ENCODE data around the gene SNX24.
"Not testable (repeated sequence)": the region's sequence is repeated elsewhere in the genome, so short reads cannot be mapped to it uniquely, and the experiment has no call there.

The SNX24 gene

DNA sequence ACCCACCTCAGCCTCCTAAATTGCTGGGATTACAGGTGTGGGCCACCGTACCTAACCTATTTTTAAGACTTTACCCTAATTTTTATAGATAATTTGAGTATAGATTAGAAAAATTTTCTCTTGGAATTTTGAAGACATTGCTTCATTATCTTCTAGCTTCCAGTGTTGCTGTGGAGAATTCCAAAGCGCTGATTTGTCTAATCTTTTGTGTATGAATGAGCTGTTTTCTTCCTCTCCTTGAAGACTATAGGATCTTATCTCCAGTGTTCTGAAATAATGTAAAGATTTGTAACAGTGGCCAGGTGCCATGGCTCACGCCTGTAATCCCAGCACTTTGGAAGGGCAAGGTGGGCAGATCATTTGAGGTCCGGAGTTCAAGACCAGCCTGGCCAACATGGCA is 5.7 kb upstream of the SNX24 start:
- Histone ChIP-seq H3K27me3 (peaks cover 0 to 17% (median 13%) of the 10 kb centered on the region in 11 experiments; a peak in 11 of 22 replicates), H3K4me2 (peak overlapping the region in 7 of 11 experiments; percentile 1 to 63 (median 35); a peak in 10 of 22 replicates)
- no peak for TF ChIP-seq Cebpa-rat (IDR thresholded peaks at IDR 0.05)

DNA sequence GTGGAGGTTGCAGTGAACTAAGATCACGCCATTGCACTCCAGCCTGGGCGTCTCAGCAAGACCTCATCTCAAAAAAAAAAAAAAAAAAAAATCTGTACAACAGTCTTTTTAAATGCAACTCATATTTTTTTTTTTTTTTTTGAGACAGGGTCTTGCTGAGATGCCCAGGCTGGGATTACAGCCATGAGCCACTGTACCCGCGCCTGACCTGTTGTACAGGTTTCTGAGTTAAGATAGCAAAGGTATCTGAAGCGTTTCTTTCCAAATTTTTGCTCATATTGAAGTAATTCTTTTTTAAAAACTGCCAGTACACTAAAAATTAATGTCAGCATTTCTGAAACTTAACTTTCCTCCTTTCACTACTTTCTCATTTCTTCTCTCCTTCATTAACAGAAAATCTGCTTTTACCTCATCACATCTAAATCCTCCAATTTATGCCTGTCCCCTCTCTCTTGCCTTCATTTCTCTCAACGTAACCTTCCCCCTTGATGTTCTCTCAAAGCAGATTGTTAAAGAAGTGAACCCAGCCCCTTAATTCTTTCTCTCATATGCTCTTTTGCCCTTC is 3.3 kb upstream of the SNX24 start:
- peaks cover 0 to 7% (median 0%) of the 10 kb centered on the region in 11 experiments; a peak in 2 of 22 replicates for H3K36me3 ChIP-seq
- peaks cover 0 to 37% (median 31%) of the 10 kb centered on the region in 11 experiments; a peak in 12 of 22 replicates for H3K27me3 ChIP-seq
- H3K9ac ChIP-seq = no peak overlapping the region
- no peaks in the 10 kb centered on the region; a peak in 3 of 22 replicates for H4K20me1 ChIP-seq
- peaks cover 0 to 6% (median 0%) of the 10 kb centered on the region in 11 experiments; a peak in 4 of 22 replicates for H3K9me3 ChIP-seq (replicated peaks in 1 of 11)
- peaks cover 15 to 80% (median 25%) of the 10 kb centered on the region in 10 experiments; a peak in 19 of 20 replicates for H3K4me1 ChIP-seq
- TF ChIP-seq Cebpa-rat (IDR thresholded peaks at IDR 0.05) = no peak
- H3K27ac ChIP-seq = no peak overlapping the region
- peak overlapping the region in 2 of 11 experiments; percentile 15 to 41; a peak in 3 of 22 replicates for H3K4me2 ChIP-seq
- H3K4me3 ChIP-seq = no peak overlapping the region

More for the DNA sequence above, 5.7 kb upstream of the SNX24 start:
- Histone ChIP-seq H3K9ac (no peak overlapping the region), H3K27ac (no peak overlapping the region), H3K9me3 (replicated peaks in 1 of 11) (peaks cover 0 to 6% (median 0%) of the 10 kb centered on the region in 11 experiments; a peak in 4 of 22 replicates), H4K20me1 (peaks cover 0 to 10% (median 0%) of the 10 kb centered on the region in 11 experiments; a peak in 4 of 22 replicates), H3K4me3 (no peak overlapping the region), H3K36me3 (peaks cover 0 to 18% (median 0%) of the 10 kb centered on the region in 11 experiments; a peak in 3 of 22 replicates), H3K4me1 (peaks cover 13 to 76% (median 23%) of the 10 kb centered on the region in 10 experiments; a peak in 19 of 20 replicates)

DNA sequence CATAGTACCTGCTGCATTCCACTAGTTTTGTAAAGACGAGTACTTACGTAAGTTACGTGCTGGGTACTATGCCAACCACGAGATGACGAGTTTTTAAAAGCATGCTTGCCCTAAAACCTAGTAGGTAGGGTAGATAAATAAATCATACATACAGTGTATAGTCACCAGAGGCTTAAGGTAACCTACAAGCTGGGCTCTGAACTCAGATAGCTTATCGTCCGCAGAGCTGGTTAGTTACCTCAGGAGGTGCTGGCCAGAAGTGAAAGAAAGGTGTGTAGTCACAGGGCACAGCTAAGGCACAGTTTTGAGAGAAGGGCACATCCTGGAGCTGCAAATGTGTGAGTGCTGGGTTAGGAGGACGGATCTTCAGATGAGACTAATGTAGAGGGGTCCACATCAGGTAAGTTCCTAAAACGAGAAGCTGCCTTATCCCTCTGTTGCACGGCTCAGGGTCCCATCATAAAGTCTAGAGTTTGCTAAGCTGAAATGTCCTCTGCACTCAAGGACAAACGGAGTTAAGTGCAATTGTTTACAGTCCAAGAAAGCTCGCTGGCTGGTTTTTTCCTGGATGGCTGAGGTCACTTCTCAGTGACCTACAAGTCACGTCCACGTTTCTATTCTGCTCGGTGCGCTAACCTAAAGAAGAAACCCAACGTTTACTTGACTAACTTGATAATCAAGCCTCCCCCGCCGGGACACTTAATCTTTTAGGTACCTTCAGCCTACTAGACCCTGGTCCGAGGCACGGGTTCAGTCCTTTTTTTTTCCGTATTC is 1.1 kb upstream of the SNX24 start:
- peaks cover 0 to 6% (median 0%) of the 10 kb centered on the region in 11 experiments; a peak in 4 of 22 replicates for H3K9me3 ChIP-seq (replicated peaks in 1 of 11)
- H3K36me3 ChIP-seq = peaks cover 0 to 7% (median 0%) of the 10 kb centered on the region in 11 experiments; a peak in 2 of 22 replicates
- no peak for TF ChIP-seq Cebpa-rat (IDR thresholded peaks at IDR 0.05)
- H3K27ac ChIP-seq = peak overlapping the region in 10 of 11 experiments; percentile 73 to 91 (median 77); a peak in 17 of 22 replicates
- H3K4me1 ChIP-seq = peaks cover 15 to 80% (median 25%) of the 10 kb centered on the region in 10 experiments; a peak in 19 of 20 replicates
- H3K4me3 ChIP-seq = peak overlapping the region; percentile 75 to 88 (median 83)
- H4K20me1 ChIP-seq = no peaks in the 10 kb centered on the region; a peak in 3 of 22 replicates
- H3K9ac ChIP-seq = peak overlapping the region; percentile 76 to 92 (median 84)
- peak overlapping the region; percentile 84 to 95 (median 90) for H3K4me2 ChIP-seq
- peaks cover 0 to 37% (median 31%) of the 10 kb centered on the region in 11 experiments; a peak in 12 of 22 replicates for H3K27me3 ChIP-seq

DNA sequence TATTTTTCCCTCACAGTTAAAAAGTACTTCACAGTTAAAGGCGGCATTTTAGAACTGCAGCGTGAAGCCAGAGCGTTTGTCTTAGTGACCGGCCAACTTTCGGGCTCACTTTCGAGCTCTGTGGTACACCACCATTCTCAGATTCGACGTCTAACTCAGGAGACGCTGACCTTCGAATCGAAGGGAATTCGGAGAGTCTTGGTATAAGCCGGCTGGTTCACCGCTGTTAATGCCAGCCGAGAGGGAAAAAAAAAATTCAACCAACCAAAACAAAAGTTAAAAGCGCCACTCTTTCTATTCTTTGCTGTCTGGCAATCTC is 544 bp upstream of the SNX24 start:
- TF ChIP-seq Cebpa-rat (IDR thresholded peaks at IDR 0.05) = no peak
- H3K4me3 ChIP-seq = peak overlapping the region; percentile 75 to 88 (median 83)
- H3K9me3 ChIP-seq (replicated peaks in 1 of 11) = peaks cover 0 to 3% (median 0%) of the 10 kb centered on the region in 11 experiments; a peak in 4 of 22 replicates
- H3K9ac ChIP-seq = peak overlapping the region; percentile 76 to 92 (median 84)
- H3K4me2 ChIP-seq = peak overlapping the region; percentile 84 to 95 (median 90)
- H4K20me1 ChIP-seq = no peaks in the 10 kb centered on the region; a peak in 3 of 22 replicates
- H3K27me3 ChIP-seq = peaks cover 0 to 37% (median 31%) of the 10 kb centered on the region in 11 experiments; a peak in 12 of 22 replicates
- peaks cover 0 to 7% (median 0%) of the 10 kb centered on the region in 11 experiments; a peak in 2 of 22 replicates for H3K36me3 ChIP-seq
- peaks cover 17 to 80% (median 27%) of the 10 kb centered on the region in 10 experiments; a peak in 19 of 20 replicates for H3K4me1 ChIP-seq
- H3K27ac ChIP-seq = peak overlapping the region; percentile 73 to 91 (median 77)

- H3K9ac ChIP-seq = peak overlapping the region; percentile 76 to 92 (median 84)
- no peak for TF ChIP-seq Cebpa-rat (IDR thresholded peaks at IDR 0.05)
- H3K9me3 ChIP-seq (replicated peaks in 1 of 11) = peaks cover 0 to 11% (median 0%) of the 10 kb centered on the region in 11 experiments; a peak in 6 of 22 replicates
- H3K27me3 ChIP-seq = peaks cover 0 to 37% (median 31%) of the 10 kb centered on the region in 11 experiments; a peak in 12 of 22 replicates
- peaks cover 0 to 15% (median 0%) of the 10 kb centered on the region in 11 experiments; a peak in 3 of 22 replicates for H3K36me3 ChIP-seq
- H3K27ac ChIP-seq = peak overlapping the region; percentile 73 to 91 (median 77); a peak in 17 of 22 replicates
- H3K4me3 ChIP-seq = peak overlapping the region; percentile 75 to 88 (median 83)
- peaks cover 19 to 80% (median 28%) of the 10 kb centered on the region in 10 experiments; a peak in 19 of 20 replicates for H3K4me1 ChIP-seq
- H3K4me2 ChIP-seq = peak overlapping the region; percentile 84 to 95 (median 90)
- H4K20me1 ChIP-seq = no peaks in the 10 kb centered on the region; a peak in 1 of 22 replicates
Observed at GRCh38 chr5:122846051-122846550, 688 bp downstream of the SNX24 start.

DNA sequence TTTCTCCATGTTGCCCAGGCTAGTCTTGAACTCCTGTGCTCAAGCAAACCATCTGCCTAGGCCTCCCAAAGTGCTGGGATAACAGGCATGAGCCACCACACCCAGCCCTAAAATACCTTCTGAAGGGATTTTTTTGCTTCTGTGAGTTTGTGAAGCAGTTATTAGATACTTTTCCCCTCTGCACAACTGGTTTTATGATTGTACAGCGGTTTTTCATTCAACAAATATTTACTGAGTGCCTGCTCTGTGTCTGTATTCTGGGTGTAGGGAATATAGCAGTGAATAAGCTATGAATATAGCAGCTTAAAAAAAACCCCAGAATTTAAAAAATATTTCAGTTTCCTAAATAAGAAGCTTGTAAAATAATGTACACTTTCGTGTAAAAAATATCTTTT is 2.3 kb downstream of the SNX24 start:
- Histone ChIP-seq H3K36me3 (peaks cover 0 to 29% (median 0%) of the 10 kb centered on the region in 11 experiments; a peak in 7 of 22 replicates), H3K27me3 (peaks cover 0 to 37% (median 31%) of the 10 kb centered on the region in 11 experiments; a peak in 12 of 22 replicates), H3K4me2 (peak overlapping the region in 3 of 11 experiments; percentile 84 to 95 (median 94); a peak in 6 of 22 replicates), H3K4me1 (peaks cover 19 to 76% (median 28%) of the 10 kb centered on the region in 10 experiments; a peak in 19 of 20 replicates), H3K9me3 (replicated peaks in 1 of 11) (peaks cover 0 to 17% (median 0%) of the 10 kb centered on the region in 11 experiments; a peak in 6 of 22 replicates), H3K9ac (peak overlapping the region in 2 of 11 experiments; percentile 84 to 92; a peak in 4 of 22 replicates), H4K20me1 (no peaks in the 10 kb centered on the region), H3K4me3 (peak overlapping the region in 3 of 10 experiments; percentile 21 to 82 (median 80); a peak in 4 of 20 replicates), H3K27ac (no peak overlapping the region; a peak in 1 of 22 replicates)
- TF ChIP-seq Cebpa-rat (IDR thresholded peaks at IDR 0.05) = no peak

- Histone ChIP-seq H3K4me1 (peaks cover 6 to 69% (median 17%) of the 10 kb centered on the region in 10 experiments; a peak in 19 of 20 replicates), H3K9ac (peak overlapping the region in 2 of 11 experiments; percentile 36 to 40; a peak in 3 of 22 replicates), H3K4me3 (peak overlapping the region in 4 of 10 experiments; percentile 2 to 27 (median 6); a peak in 2 of 20 replicates), H3K27ac (peak overlapping the region in 4 of 11 experiments; percentile 62 to 76 (median 64); a peak in 7 of 22 replicates), H3K27me3 (peaks cover 0 to 23% (median 16%) of the 10 kb centered on the region in 11 experiments; a peak in 11 of 22 replicates), H3K36me3 (peaks cover 0 to 37% (median 0%) of the 10 kb centered on the region in 11 experiments; a peak in 8 of 22 replicates), H4K20me1 (peaks cover 0 to under 1% (median 0%) of the 10 kb centered on the region in 11 experiments; a peak in 1 of 22 replicates), H3K9me3 (replicated peaks in 1 of 11) (peaks cover 0 to 26% (median 0%) of the 10 kb centered on the region in 11 experiments; a peak in 6 of 22 replicates), H3K4me2 (peak overlapping the region in 6 of 11 experiments; percentile 36 to 95 (median 76); a peak in 12 of 22 replicates)
- TF ChIP-seq Cebpa-rat (IDR thresholded peaks at IDR 0.05) = no peak
Observed at GRCh38 chr5:122849771-122850170, 4.4 kb downstream of the SNX24 start.

DNA sequence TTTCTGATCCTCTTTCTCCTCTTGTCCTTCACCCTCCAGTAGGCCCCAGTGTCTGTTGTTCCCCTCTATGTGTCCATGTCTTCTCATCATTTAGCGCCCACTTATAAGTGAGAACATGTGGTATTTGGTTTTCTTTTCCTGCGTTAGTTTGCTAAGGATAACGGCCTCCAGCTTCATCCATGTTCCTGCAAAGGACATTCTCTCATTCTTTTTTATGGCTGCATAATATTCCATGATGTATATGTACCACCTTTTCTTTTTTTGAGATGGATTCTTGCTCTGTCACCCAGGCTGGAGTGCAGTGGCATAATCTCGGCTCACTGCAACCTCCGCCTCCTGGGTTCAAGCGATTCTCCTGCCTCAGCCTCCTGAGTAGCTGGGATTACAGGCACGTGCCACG is 12.1 kb downstream of the SNX24 start:
- not testable (repeated sequence) for H3K9ac ChIP-seq, H3K27me3 ChIP-seq, H3K4me2 ChIP-seq, H3K4me3 ChIP-seq, H3K27ac ChIP-seq
- H3K4me1 ChIP-seq = peaks cover 0 to 21% (median 12%) of the 10 kb centered on the region in 10 experiments; a peak in 15 of 20 replicates
- H3K36me3 ChIP-seq = peaks cover 0 to 65% (median 0%) of the 10 kb centered on the region in 11 experiments; a peak in 7 of 22 replicates
- H3K9me3 ChIP-seq (replicated peaks in 1 of 11) = peaks cover 0 to 18% (median 0%) of the 10 kb centered on the region in 11 experiments; a peak in 3 of 22 replicates
- H4K20me1 ChIP-seq = peaks cover 0 to 74% (median 0%) of the 10 kb centered on the region in 11 experiments; a peak in 5 of 22 replicates
